Ovary (tissue), 3 donors: Measurements from ENCODE around the gene PRKG1.

Source experiments
- CTCF ChIP-seq, 3 donors: fragments of 450-650 bp in 2 of 3; fragments of 200-600 bp in 1 of 3; IDR thresholded peaks; one replicate each; pipeline versions ENCODE4 v1.5.1 to v1.8.0; 2016 to 2022; ENCODE audit warnings: antibody characterized with exemption in 3 of 3, mild to moderate bottlenecking in 1 of 3
- EP300 ChIP-seq: sonication (generic); formaldehyde crosslinking; IDR thresholded peaks from one replicate; pipeline ENCODE4 v1.6.1; 2017; ENCODE audit warnings: antibody characterized with exemption
- POLR2A ChIP-seq: fragments of 450-650 bp; IDR thresholded peaks from one replicate; pipeline ENCODE4 v1.6.1; 2017; ENCODE audit warnings: antibody characterized with exemption, mild to moderate bottlenecking, moderate library complexity
- donor health status: DM: no; HTN: no; CAD: no.

- no peak for TF ChIP-seq CTCF (IDR thresholded peaks at IDR 0.05)
- TF ChIP-seq POLR2A, result no peak
- TF ChIP-seq EP300, result no peak
Observed at GRCh38 chr10:51656503-51656902, 582.2 kb downstream of the PRKG1 start.
